ENCODE data around the gene LIPG.

Gene LIPG

DNA sequence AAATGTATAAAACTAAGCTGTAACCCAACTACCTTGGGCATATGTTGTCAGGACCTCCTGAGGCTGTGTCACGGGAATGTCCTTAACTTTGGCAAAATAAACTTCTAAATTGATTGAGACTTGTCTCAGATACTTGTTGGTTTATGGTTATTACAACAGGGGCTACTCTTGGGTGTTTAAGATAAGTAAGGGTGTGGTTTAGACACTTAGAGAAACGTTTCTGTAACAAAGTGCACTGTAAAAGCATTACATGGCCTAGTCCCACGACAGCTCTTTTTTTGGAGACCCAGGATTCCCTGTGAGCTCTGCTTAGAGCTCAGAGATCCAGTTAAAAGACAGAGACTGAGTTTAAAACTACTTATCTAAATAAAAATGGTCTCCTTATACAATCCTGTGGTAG, 32.3 kb upstream of the LIPG start:
- TF ChIP-seq ESRRG (CRISPR knock-in tag; IDR thresholded peaks at IDR 0.05), result no peak
- TF ChIP-seq ZNF8 (CRISPR knock-in tag; IDR thresholded peaks at IDR 0.05), result no peak
- no peak for TF ChIP-seq CSDC2 (CRISPR knock-in tag; IDR thresholded peaks at IDR 0.05)
- no peak for TF ChIP-seq BACH2 (CRISPR knock-in tag; IDR thresholded peaks at IDR 0.05; ENCODE audit: borderline replicate concordance)
- no peak for TF ChIP-seq CREB5 (CRISPR knock-in tag; IDR thresholded peaks at IDR 0.05; ENCODE audit: low read depth)
- TF ChIP-seq TCF4 (CRISPR knock-in tag; IDR thresholded peaks at IDR 0.05; ENCODE audit: borderline replicate concordance), result no peak
- TF ChIP-seq OSR1 (CRISPR knock-in tag; IDR thresholded peaks at IDR 0.05), result no peak
- TF ChIP-seq ZFP3 (CRISPR knock-in tag; IDR thresholded peaks at IDR 0.05), result no peak
- TF ChIP-seq ZNF565 (CRISPR knock-in tag; conservative IDR thresholded peaks at IDR 0.05; ENCODE audit: low read depth), result no peak
- ATAC-seq, result no peak

GRCh38 chr18:49531678-49532153, 30.1 kb upstream of the LIPG start:
- TF ChIP-seq TCF4 (CRISPR knock-in tag; IDR thresholded peaks at IDR 0.05; ENCODE audit: borderline replicate concordance), result no peak
- TF ChIP-seq ARNTL (CRISPR knock-in tag; IDR thresholded peaks at IDR 0.05; ENCODE audit: borderline replicate concordance, low read depth), result no peak
- no peak for ATAC-seq

GRCh38 chr18:49534846-49535601, 26.8 kb upstream of the LIPG start:
- no peak for ATAC-seq
- TF ChIP-seq RARB (CRISPR knock-in tag; IDR thresholded peaks at IDR 0.05) (no peak), TOX (CRISPR knock-in tag; IDR thresholded peaks at IDR 0.05; ENCODE audit: borderline replicate concordance) (no peak), ZC3H10 (CRISPR knock-in tag; IDR thresholded peaks at IDR 0.05) (no peak), CSRNP3 (CRISPR knock-in tag; IDR thresholded peaks at IDR 0.05) (no peak), BACH2 (CRISPR knock-in tag; IDR thresholded peaks at IDR 0.05; ENCODE audit: borderline replicate concordance) (no peak), SNAI2 (CRISPR knock-in tag; IDR thresholded peaks at IDR 0.05) (no peak), TCF4 (CRISPR knock-in tag; IDR thresholded peaks at IDR 0.05; ENCODE audit: borderline replicate concordance) (no peak), OSR1 (CRISPR knock-in tag; IDR thresholded peaks at IDR 0.05) (no peak), GLIS3 (CRISPR knock-in tag; IDR thresholded peaks at IDR 0.05) (no peak)
- TF ChIP-seq, protein P1, sequence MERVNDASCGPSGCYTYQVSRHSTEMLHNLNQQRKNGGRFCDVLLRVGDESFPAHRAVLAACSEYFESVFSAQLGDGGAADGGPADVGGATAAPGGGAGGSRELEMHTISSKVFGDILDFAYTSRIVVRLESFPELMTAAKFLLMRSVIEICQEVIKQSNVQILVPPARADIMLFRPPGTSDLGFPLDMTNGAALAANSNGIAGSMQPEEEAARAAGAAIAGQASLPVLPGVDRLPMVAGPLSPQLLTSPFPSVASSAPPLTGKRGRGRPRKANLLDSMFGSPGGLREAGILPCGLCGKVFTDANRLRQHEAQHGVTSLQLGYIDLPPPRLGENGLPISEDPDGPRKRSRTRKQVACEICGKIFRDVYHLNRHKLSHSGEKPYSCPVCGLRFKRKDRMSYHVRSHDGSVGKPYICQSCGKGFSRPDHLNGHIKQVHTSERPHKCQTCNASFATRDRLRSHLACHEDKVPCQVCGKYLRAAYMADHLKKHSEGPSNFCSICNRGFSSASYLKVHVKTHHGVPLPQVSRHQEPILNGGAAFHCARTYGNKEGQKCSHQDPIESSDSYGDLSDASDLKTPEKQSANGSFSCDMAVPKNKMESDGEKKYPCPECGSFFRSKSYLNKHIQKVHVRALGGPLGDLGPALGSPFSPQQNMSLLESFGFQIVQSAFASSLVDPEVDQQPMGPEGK (CRISPR knock-in tag; IDR thresholded peaks at IDR 0.05; ENCODE audit: borderline replicate concordance), result no peak

- TF ChIP-seq, protein P1 (CRISPR knock-in tag; IDR thresholded peaks at IDR 0.05; ENCODE audit: borderline replicate concordance), result no peak
- TF ChIP-seq CSDC2 (CRISPR knock-in tag; IDR thresholded peaks at IDR 0.05) (no peak), CREB5 (CRISPR knock-in tag; IDR thresholded peaks at IDR 0.05; ENCODE audit: low read depth) (no peak), ZNF565 (CRISPR knock-in tag; conservative IDR thresholded peaks at IDR 0.05; ENCODE audit: low read depth) (no peak), GLIS3 (CRISPR knock-in tag; IDR thresholded peaks at IDR 0.05) (no peak), ZFP30 (CRISPR knock-in tag; IDR thresholded peaks at IDR 0.05) (no peak), TCF4 (CRISPR knock-in tag; IDR thresholded peaks at IDR 0.05; ENCODE audit: borderline replicate concordance) (no peak), ARNTL (CRISPR knock-in tag; IDR thresholded peaks at IDR 0.05; ENCODE audit: borderline replicate concordance, low read depth) (no peak), ISL1 (CRISPR knock-in tag; IDR thresholded peaks at IDR 0.05) (no peak), SNAI2 (CRISPR knock-in tag; IDR thresholded peaks at IDR 0.05) (no peak), ESRRG (CRISPR knock-in tag; IDR thresholded peaks at IDR 0.05) (no peak)
- TF ChIP-seq, protein P2, sequence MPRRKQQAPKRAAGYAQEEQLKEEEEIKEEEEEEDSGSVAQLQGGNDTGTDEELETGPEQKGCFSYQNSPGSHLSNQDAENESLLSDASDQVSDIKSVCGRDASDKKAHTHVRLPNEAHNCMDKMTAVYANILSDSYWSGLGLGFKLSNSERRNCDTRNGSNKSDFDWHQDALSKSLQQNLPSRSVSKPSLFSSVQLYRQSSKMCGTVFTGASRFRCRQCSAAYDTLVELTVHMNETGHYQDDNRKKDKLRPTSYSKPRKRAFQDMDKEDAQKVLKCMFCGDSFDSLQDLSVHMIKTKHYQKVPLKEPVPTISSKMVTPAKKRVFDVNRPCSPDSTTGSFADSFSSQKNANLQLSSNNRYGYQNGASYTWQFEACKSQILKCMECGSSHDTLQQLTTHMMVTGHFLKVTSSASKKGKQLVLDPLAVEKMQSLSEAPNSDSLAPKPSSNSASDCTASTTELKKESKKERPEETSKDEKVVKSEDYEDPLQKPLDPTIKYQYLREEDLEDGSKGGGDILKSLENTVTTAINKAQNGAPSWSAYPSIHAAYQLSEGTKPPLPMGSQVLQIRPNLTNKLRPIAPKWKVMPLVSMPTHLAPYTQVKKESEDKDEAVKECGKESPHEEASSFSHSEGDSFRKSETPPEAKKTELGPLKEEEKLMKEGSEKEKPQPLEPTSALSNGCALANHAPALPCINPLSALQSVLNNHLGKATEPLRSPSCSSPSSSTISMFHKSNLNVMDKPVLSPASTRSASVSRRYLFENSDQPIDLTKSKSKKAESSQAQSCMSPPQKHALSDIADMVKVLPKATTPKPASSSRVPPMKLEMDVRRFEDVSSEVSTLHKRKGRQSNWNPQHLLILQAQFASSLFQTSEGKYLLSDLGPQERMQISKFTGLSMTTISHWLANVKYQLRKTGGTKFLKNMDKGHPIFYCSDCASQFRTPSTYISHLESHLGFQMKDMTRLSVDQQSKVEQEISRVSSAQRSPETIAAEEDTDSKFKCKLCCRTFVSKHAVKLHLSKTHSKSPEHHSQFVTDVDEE (CRISPR knock-in tag; IDR thresholded peaks at IDR 0.05), result no peak
- ATAC-seq, result no peak
These were observed 24.5 kb upstream of the LIPG start for GRCh38 chr18:49537232-49537896.

All from SK-N-SH treated with all-trans-retinoic acid at 6 μM for 48 hours (cell line).